Esophagus muscularis mucosa (tissue), 4 donors: ENCODE results near the gene GDPD2. TPM values are rescaled to one million over a fixed set of nuclear protein-coding genes. Genes with fewer than 3 reads are reported as not detected.
A peak's percentile ranks its signal among the peaks of the same experiment; 100 is the strongest.

Experiments used
- DNase-seq: peaks from one replicate; pipeline ENCODE4 v3.0.0-alpha.2; 2017; ENCODE audit errors: extremely low spot score
- H3K27ac ChIP-seq, 4 donors: fragments of 200-600 bp; sonication (generic); replicated peaks in 1 of 4; 1 replicate in 3 of 4; 2 replicates in 1 of 4; pipeline ENCODE4 v1.5.1; 2016 to 2019; ENCODE audit warnings: mild to moderate bottlenecking in 1 of 4
- H3K27me3 ChIP-seq, 4 donors: fragments of 200-600 bp; sonication (generic); one replicate each; pipeline versions ENCODE4 v1.5.1 to v1.6.0; 2016 to 2019
- H3K36me3 ChIP-seq, 4 donors: fragments of 200-600 bp; sonication (generic); one replicate each; pipeline ENCODE4 v1.5.1; 2016 to 2019
- H3K4me1 ChIP-seq, 4 donors: fragments of 200-600 bp; sonication (generic); one replicate each; pipeline ENCODE4 v1.5.1; 2016 to 2019
- H3K4me3 ChIP-seq, 4 donors: fragments of 200-600 bp; sonication (generic); 1 replicate in 2 of 4; 2 replicates in 2 of 4; pipeline ENCODE4 v1.5.1; 2016 to 2019; ENCODE audit warnings: mild to moderate bottlenecking in 4 of 4, moderate library complexity in 1 of 4
- H3K9me3 ChIP-seq, 4 donors: fragments of 200-600 bp; sonication (generic); 1 replicate in 3 of 4; 2 replicates in 1 of 4; pipeline ENCODE4 v1.5.1; 2016 to 2019
- CTCF ChIP-seq, 3 experiments: fragments of 200-600 bp in 2 of 3; fragments of 450-650 bp in 1 of 3; sonication (generic) in 2 of 3; IDR thresholded peaks; one replicate each; pipeline ENCODE4 v1.5.1; 2017 to 2019; ENCODE audit warnings: antibody characterized with exemption in 3 of 3, mild to moderate bottlenecking in 2 of 3, moderate library complexity in 1 of 3
- EP300 ChIP-seq: sonication (generic); formaldehyde crosslinking; IDR thresholded peaks from one replicate; pipeline ENCODE4 v1.6.1; 2017; ENCODE audit warnings: antibody characterized with exemption
- POLR2A ChIP-seq: fragments of 450-650 bp; IDR thresholded peaks from one replicate; pipeline ENCODE4 v1.6.1; 2017; ENCODE audit warnings: antibody characterized with exemption, moderate library complexity, mild to moderate bottlenecking, low read depth
- POLR2AphosphoS5 ChIP-seq, 2 donors: sonication (generic); formaldehyde crosslinking; IDR thresholded peaks; one replicate each; pipeline ENCODE4 v1.6.1; 2017; ENCODE audit warnings: antibody characterized with exemption in 2 of 2
- WGBS: methylation state at CpG from one replicate; pipeline ENCODE4 v1.1.5; 2018; 5-methylcytosine and 5-hydroxymethylcytosine counted together
- intact Hi-C: fragments of 100-400 bp; cut with DNase I; formaldehyde crosslinking; loops from one replicate; pipeline ENCODE4 v1.15.1; 2023
- total RNA-seq, 4 donors: library from RNA; depleted of rRNA; stranded (reverse); fragments of >200 nt; gene quantifications; one replicate each; pipeline versions ENCODE4 v1.1.0 to v1.2.1, GENCODE V29; 2016

The GDPD2 gene
- total RNA-seq, 4 donors from 2014 or later, result not detected

GRCh38 chrX:70444946-70445656 lies 22.0 kb downstream of the GDPD2 start:
- intact Hi-C loops, result no loop called here
- no peaks in the 10 kb centered on the region for H3K36me3 ChIP-seq
- no peaks in the 10 kb centered on the region for H3K9me3 ChIP-seq
- peak overlapping the region; percentile 37 to 54 (median 44) for H3K4me3 ChIP-seq
- no peak overlapping the region for H3K27ac ChIP-seq
- peaks cover 0 to 18% (median 8%) of the 10 kb centered on the region in 4 donors for H3K27me3 ChIP-seq
- H3K4me1 ChIP-seq, result peaks cover 5 to 11% (median 11%) of the 10 kb centered on the region in 4 donors
- 45% methylated on average over 15 of the region's 61 CpGs for WGBS
- DNase-seq, result no peak
- TF ChIP-seq CTCF (IDR thresholded peaks at IDR 0.05) (no peak), POLR2A (no peak), EP300 (no peak), POLR2AphosphoS5 (IDR thresholded peaks at IDR 0.05) (no peak)

GRCh38 chrX:70445951-70446350 lies 22.8 kb downstream of the GDPD2 start:
- H3K4me1 ChIP-seq, result peaks cover 5 to 11% (median 11%) of the 10 kb centered on the region in 4 donors
- no peak overlapping the region for H3K4me3 ChIP-seq
- H3K36me3 ChIP-seq, result no peaks in the 10 kb centered on the region
- intact Hi-C loops, result no loop called here
- H3K27ac ChIP-seq, result no peak overlapping the region
- no peaks in the 10 kb centered on the region for H3K9me3 ChIP-seq
- WGBS, result 90% methylated on average over 9 of the region's 9 CpGs
- H3K27me3 ChIP-seq, result peaks cover 0 to 18% (median 8%) of the 10 kb centered on the region in 4 donors
- TF ChIP-seq POLR2AphosphoS5 (IDR thresholded peaks at IDR 0.05) (no peak), POLR2A (no peak), EP300 (no peak)
- DNase-seq, result no peak

GRCh38 chrX:70446380-70447350 lies 23.6 kb downstream of the GDPD2 start:
- no peaks in the 10 kb centered on the region for H3K9me3 ChIP-seq
- H3K4me1 ChIP-seq, result peaks cover 5 to 12% (median 11%) of the 10 kb centered on the region in 4 donors
- H3K36me3 ChIP-seq, result no peaks in the 10 kb centered on the region
- intact Hi-C loops, result no loop called here
- WGBS, result 81% methylated on average over 16 of the region's 16 CpGs
- peaks cover 0 to 18% (median 8%) of the 10 kb centered on the region in 4 donors for H3K27me3 ChIP-seq
- no peak for DNase-seq
- H3K27ac ChIP-seq, result no peak overlapping the region
- TF ChIP-seq POLR2A (no peak), CTCF (IDR thresholded peaks at IDR 0.05) (no peak), EP300 (no peak), POLR2AphosphoS5 (IDR thresholded peaks at IDR 0.05) (no peak)
- no peak overlapping the region for H3K4me3 ChIP-seq

- no peak overlapping the region for H3K27ac ChIP-seq
- no peak for DNase-seq
- H3K36me3 ChIP-seq, result no peaks in the 10 kb centered on the region
- H3K4me3 ChIP-seq, result no peak overlapping the region
- no peaks in the 10 kb centered on the region for H3K9me3 ChIP-seq
- WGBS, result 90% methylated on average over 6 of the region's 14 CpGs
- H3K4me1 ChIP-seq, result peaks cover 11 to 30% (median 26%) of the 10 kb centered on the region in 4 donors
- intact Hi-C loops, result no loop called here
- peaks cover 0 to 13% (median 7%) of the 10 kb centered on the region in 4 donors for H3K27me3 ChIP-seq
- TF ChIP-seq POLR2AphosphoS5 (IDR thresholded peaks at IDR 0.05), result no peak
- TF ChIP-seq POLR2A, result no peak
- TF ChIP-seq EP300, result no peak
- no peak for TF ChIP-seq CTCF (IDR thresholded peaks at IDR 0.05)
Measured at GRCh38 chrX:70449457-70449966, 26.4 kb downstream of the GDPD2 start.
